ENCODE results near the gene FBXL17.

FBXL17 gene

GRCh38 chr5:108372369-108372768 is 9.5 kb downstream of the FBXL17 start:
- DNase-seq = no peak

GRCh38 chr5:108371263-108371662 is 10.6 kb downstream of the FBXL17 start:
- no peak for DNase-seq

GRCh38 chr5:108369167-108369566 is 12.7 kb downstream of the FBXL17 start:
- no peak for DNase-seq

- no peak for DNase-seq
Observed at GRCh38 chr5:108367679-108368334, 14.1 kb downstream of the FBXL17 start.

- no peak for DNase-seq
Observed at GRCh38 chr5:108366500-108366899, 15.4 kb downstream of the FBXL17 start.

- DNase-seq = peak; percentile 7
Observed at GRCh38 chr5:108361771-108362170, 20.1 kb downstream of the FBXL17 start.

GRCh38 chr5:108361239-108361638 is 20.7 kb downstream of the FBXL17 start:
- no peak for DNase-seq

GRCh38 chr5:108360280-108360679 is 21.6 kb downstream of the FBXL17 start:
- DNase-seq = no peak

GRCh38 chr5:108356286-108356685 is 25.6 kb downstream of the FBXL17 start:
- DNase-seq = no peak

GRCh38 chr5:108353087-108353486 is 28.8 kb downstream of the FBXL17 start:
- no peak for DNase-seq

- peak; percentile 57 for DNase-seq
Observed at GRCh38 chr5:108345541-108346171, 36.2 kb downstream of the FBXL17 start.

GRCh38 chr5:108344103-108344822 is 37.6 kb downstream of the FBXL17 start:
- no peak for DNase-seq

- DNase-seq = no peak
Observed at GRCh38 chr5:108341866-108342265, 40.0 kb downstream of the FBXL17 start.

GRCh38 chr5:108340131-108340530 is 41.8 kb downstream of the FBXL17 start:
- no peak for DNase-seq

GRCh38 chr5:108339220-108339619 is 42.7 kb downstream of the FBXL17 start:
- DNase-seq = no peak

- DNase-seq = no peak
Observed at GRCh38 chr5:108334225-108334624, 47.7 kb downstream of the FBXL17 start.

- no peak for DNase-seq
Observed at GRCh38 chr5:108326982-108327381, 54.9 kb downstream of the FBXL17 start.

- DNase-seq = no peak
Observed at GRCh38 chr5:108324886-108325285, 57.0 kb downstream of the FBXL17 start.

GRCh38 chr5:108321341-108321740 is 60.6 kb downstream of the FBXL17 start:
- no peak for DNase-seq

GRCh38 chr5:108320231-108320630 is 61.7 kb downstream of the FBXL17 start:
- DNase-seq = no peak

GRCh38 chr5:108315829-108316228 is 66.1 kb downstream of the FBXL17 start:
- DNase-seq = no peak

GRCh38 chr5:108312258-108312657 is 69.6 kb downstream of the FBXL17 start:
- DNase-seq = no peak

- DNase-seq = no peak
Observed at GRCh38 chr5:108311682-108312081, 70.2 kb downstream of the FBXL17 start.

- no peak for DNase-seq
Observed at GRCh38 chr5:108303611-108304010, 78.3 kb downstream of the FBXL17 start.
